Measurements from ENCODE around the gene HNRNPH2. TPM values are rescaled to one million over a fixed set of nuclear protein-coding genes. Genes with fewer than 3 reads are reported as not detected.

HNRNPH2 gene
- total and polyA plus RNA-seq, 2 experiments from 2014 or later = 59.2 to 80.1 TPM

- ATAC-seq = no peak
- H3K9me3 Mint-ChIP-seq = no peaks in the 10 kb centered on the region
- Histone ChIP-seq H2AFZ (no peak overlapping the region), H3K4me1 (ENCODE audit: insufficient read depth) (peaks cover 2% of the 10 kb centered on the region; the same call in 1 of the 2 replicates), H3K36me3 (ENCODE audit: insufficient read depth) (no peaks in the 10 kb centered on the region; the same call in 1 of the 2 replicates), H4K20me1 (replicated peaks; ENCODE audit: insufficient read depth) (no peaks in the 10 kb centered on the region), H3K4me2 (no peak overlapping the region), H3K27ac (ENCODE audit: low read depth) (no peak overlapping the region), H3K4me3 (no peak overlapping the region), H3K79me2 (replicated peaks; ENCODE audit: insufficient read depth) (peaks cover 47% of the 10 kb centered on the region), H3K27me3 (ENCODE audit: insufficient read depth) (no peaks in the 10 kb centered on the region), H3F3A (replicated peaks; ENCODE audit: low read depth) (no peaks in the 10 kb centered on the region), H3K9me2 (ENCODE audit: insufficient read depth) (no peaks in the 10 kb centered on the region)
- peaks cover 19% of the 10 kb centered on the region for H3K36me3 Mint-ChIP-seq (ENCODE audit: low read depth)
- no peak overlapping the region for H3K27ac Mint-ChIP-seq
- H3K27me3 Mint-ChIP-seq (ENCODE audit: insufficient read depth, low read depth, poor library complexity) = peaks cover 10% of the 10 kb centered on the region
- DNase-seq (ENCODE audit: low spot score) = no peak
- H3K4me3 Mint-ChIP-seq = no peak overlapping the region
- TF ChIP-seq JUNB (IDR thresholded peaks at IDR 0.05; ENCODE audit: unreplicated experiment) (no peak), NANOG (IDR thresholded peaks at IDR 0.05; ENCODE audit: borderline replicate concordance) (no peak), ZNF331 (CRISPR knock-in tag; IDR thresholded peaks at IDR 0.05; ENCODE audit: low read depth) (no peak), STAT1 (IDR thresholded peaks at IDR 0.05; ENCODE audit: unreplicated experiment) (no peak), ZNF114 (CRISPR knock-in tag; IDR thresholded peaks at IDR 0.05) (no peak), ETS1 (IDR thresholded peaks at IDR 0.05) (no peak), EZH2phosphoT487 (IDR thresholded peaks at IDR 0.05; ENCODE audit: unreplicated experiment) (no peak), REST (IDR thresholded peaks at IDR 0.05; ENCODE audit: unreplicated experiment) (no peak), ZNF462 (CRISPR knock-in tag; IDR thresholded peaks at IDR 0.05) (no peak), POLR2AphosphoS5 (IDR thresholded peaks at IDR 0.05; ENCODE audit: low read depth) (no peak), CTCF (conservative IDR thresholded peaks at IDR 0.05; ENCODE audit: low read depth in 2 of 2) (no peak), CREB1 (CRISPR knock-in tag; IDR thresholded peaks at IDR 0.05; ENCODE audit: low read depth) (no peak), EZH2 (IDR thresholded peaks at IDR 0.05; ENCODE audit: low read depth, unreplicated experiment) (no peak)
- H3K4me1 Mint-ChIP-seq = peaks cover 17% of the 10 kb centered on the region
Measured at GRCh38 chrX:101411984-101412383, 4.0 kb downstream of the HNRNPH2 start.
